Neuronal stem cell (in vitro differentiated cells): ENCODE measurements around the gene KCNC1.

ENCODE experiments used
- DNase-seq: peaks from one replicate; pipeline ENCODE4 v3.0.0-alpha.2; 2013; ENCODE audit warnings: low spot score
- H2AFZ ChIP-seq: one replicate; pipeline ENCODE4 v1.6.1; 2013; ENCODE audit warnings: mild to moderate bottlenecking, low read length, inconsistent platforms
- H2AK5ac ChIP-seq: 2 replicates; pipeline ENCODE4 v1.6.1; 2013; ENCODE audit warnings: low read depth, mild to moderate bottlenecking, inconsistent platforms, low read length, moderate library complexity, mixed read lengths
- H2BK120ac ChIP-seq: 2 replicates; pipeline ENCODE4 v1.6.1; 2013; ENCODE audit warnings: low read depth, mild to moderate bottlenecking, inconsistent platforms, low read length, moderate library complexity, mixed read lengths
- H2BK12ac ChIP-seq: one replicate; pipeline ENCODE4 v1.6.1; 2013; ENCODE audit warnings: low read length, inconsistent platforms
- H2BK15ac ChIP-seq: 2 replicates; pipeline ENCODE4 v1.6.1; 2013; ENCODE audit warnings: mild to moderate bottlenecking, low read length, inconsistent platforms, mixed read lengths
- H2BK5ac ChIP-seq: one replicate; pipeline ENCODE4 v1.6.1; 2013; ENCODE audit warnings: inconsistent platforms, mild to moderate bottlenecking, low read length, moderate library complexity
- H3K14ac ChIP-seq: one replicate; pipeline ENCODE4 v1.6.1; 2013; ENCODE audit warnings: low read length, inconsistent platforms
- H3K18ac ChIP-seq: 2 replicates; pipeline ENCODE4 v1.6.1; 2013; ENCODE audit warnings: low read length, inconsistent platforms
- H3K23ac ChIP-seq: 2 replicates; pipeline ENCODE4 v1.6.1; 2013; ENCODE audit warnings: low read depth, mild to moderate bottlenecking, mixed read lengths, low read length, inconsistent platforms; ENCODE audit not compliant: poor library complexity
- H3K27ac ChIP-seq: replicated peaks from 3 replicates; pipeline ENCODE4 v1.5.1; 2013; ENCODE audit warnings: low read length, inconsistent platforms
- H3K27me3 ChIP-seq, 3 experiments: 2 replicates each; pipeline ENCODE4 v1.6.1; 2013; ENCODE audit warnings: low read length in 3 of 3, mild to moderate bottlenecking in 2 of 3, inconsistent platforms in 1 of 3, low read depth in 1 of 3, mixed read lengths in 1 of 3, moderate library complexity in 1 of 3; ENCODE audit not compliant: control insufficient read depth in 3 of 3, insufficient read depth in 3 of 3
- H3K36me3 ChIP-seq, 2 donors: replicated peaks in 1 of 2; 2 replicates each; pipeline ENCODE4 v1.6.1; 2013; ENCODE audit warnings: low read length in 2 of 2; ENCODE audit not compliant: control insufficient read depth in 2 of 2, insufficient read depth in 2 of 2
- H3K4ac ChIP-seq: 2 replicates; pipeline ENCODE4 v1.6.1; 2013; ENCODE audit warnings: inconsistent platforms, mild to moderate bottlenecking, low read length, moderate library complexity
- H3K4me1 ChIP-seq, 2 donors: 1 replicate in 1 of 2; 2 replicates in 1 of 2; pipeline ENCODE4 v1.6.1; 2013; ENCODE audit warnings: low read length in 2 of 2, low read depth in 1 of 2; ENCODE audit not compliant: control insufficient read depth in 2 of 2, insufficient read depth in 1 of 2
- H3K4me2 ChIP-seq: one replicate; pipeline ENCODE4 v1.6.1; 2013; ENCODE audit warnings: mild to moderate bottlenecking, low read length, inconsistent platforms; ENCODE audit not compliant: insufficient read depth, poor library complexity, severe bottlenecking
- H3K4me3 ChIP-seq, 2 donors: 2 replicates each; pipeline ENCODE4 v1.5.1; 2013; ENCODE audit warnings: low read length in 2 of 2, mild to moderate bottlenecking in 2 of 2, inconsistent platforms in 1 of 2, moderate library complexity in 1 of 2
- H3K79me1 ChIP-seq: one replicate; pipeline ENCODE4 v1.6.1; 2013; ENCODE audit warnings: low read depth, mild to moderate bottlenecking, inconsistent platforms, low read length, moderate library complexity
- H3K9ac ChIP-seq: one replicate; pipeline ENCODE4 v1.6.1; 2013; ENCODE audit warnings: mild to moderate bottlenecking, low read depth, low read length, inconsistent platforms; ENCODE audit not compliant: poor library complexity
- H3K9me3 ChIP-seq, 2 donors: replicated peaks in 1 of 2; 2 replicates each; pipeline versions ENCODE3 to v1.6.1; 2013; ENCODE audit warnings: low read length in 2 of 2, mild to moderate bottlenecking in 2 of 2, inconsistent platforms in 1 of 2, low read depth in 1 of 2, mixed read lengths in 1 of 2, moderate library complexity in 1 of 2; ENCODE audit not compliant: control insufficient read depth in 2 of 2, insufficient read depth in 1 of 2
- H4K8ac ChIP-seq: one replicate; pipeline ENCODE4 v1.6.1; 2013; ENCODE audit warnings: low read depth, mild to moderate bottlenecking, inconsistent platforms, low read length, moderate library complexity
- H4K91ac ChIP-seq: one replicate; pipeline ENCODE4 v1.6.1; 2013; ENCODE audit warnings: low read length, low read depth, mild to moderate bottlenecking, inconsistent platforms; ENCODE audit not compliant: poor library complexity
- WGBS, 2 donors: extraction: QIAGEN DNeasy Blood & Tissue Kit; methylation state at CpG; one replicate each; pipeline ENCODE4 v1.1.7; 2013; ENCODE audit warnings: missing lambda C conversion rate in 2 of 2, mixed read lengths in 1 of 2; ENCODE audit not compliant: insufficient read length in 2 of 2, insufficient replicate concordance in 1 of 2; ENCODE audit errors: extremely low coverage in 2 of 2; 5-methylcytosine and 5-hydroxymethylcytosine counted together

The KCNC1 gene

GRCh38 chr11:17802491-17802890 is 67.9 kb downstream of the KCNC1 start:
- Histone ChIP-seq H3K27me3 (no peaks in the 10 kb centered on the region), H3K9ac (no peak overlapping the region), H3K9me3 (peaks cover 0 to 2% of the 10 kb centered on the region in 2 donors), H2BK15ac (no peak overlapping the region), H3K14ac (no peak overlapping the region), H2BK5ac (no peak overlapping the region), H3K18ac (peak overlapping the region; percentile 25), H4K8ac (no peak overlapping the region), H2AFZ (no peak overlapping the region), H2BK12ac (no peak overlapping the region), H3K27ac (no peak overlapping the region), H3K79me1 (no peaks in the 10 kb centered on the region), H3K4me3 (no peak overlapping the region), H2BK120ac (no peak overlapping the region), H2AK5ac (no peak overlapping the region), H3K4me1 (peaks cover 22 to 28% of the 10 kb centered on the region in 2 donors), H3K4ac (no peak overlapping the region), H4K91ac (no peak overlapping the region), H3K4me2 (no peak overlapping the region), H3K23ac (no peak overlapping the region), H3K36me3 (no peaks in the 10 kb centered on the region)
- WGBS, 2 donors: no CpG with 5 or more reads among the region's 4 CpGs
- no peak for DNase-seq

- H2AK5ac ChIP-seq: no peak overlapping the region
- no CpG with 5 or more reads among the region's 7 CpGs for WGBS, 2 donors
These were observed 69.3 kb downstream of the KCNC1 start for GRCh38 chr11:17803754-17804334.

GRCh38 chr11:17805043-17805442 is 70.5 kb downstream of the KCNC1 start:
- Histone ChIP-seq H3K27ac (no peak overlapping the region), H2BK5ac (no peak overlapping the region), H3K4me2 (no peak overlapping the region), H2AK5ac (peak overlapping the region; percentile 27), H3K9me3 (peaks cover 2 to 3% of the 10 kb centered on the region in 2 donors), H2BK120ac (no peak overlapping the region), H4K91ac (peak overlapping the region; percentile 39), H3K9ac (no peak overlapping the region), H3K4me1 (peaks cover 24 to 29% of the 10 kb centered on the region in 2 donors), H2BK12ac (no peak overlapping the region), H3K14ac (no peak overlapping the region), H3K36me3 (no peaks in the 10 kb centered on the region), H2BK15ac (no peak overlapping the region), H3K27me3 (no peaks in the 10 kb centered on the region), H3K79me1 (no peaks in the 10 kb centered on the region), H3K4ac (no peak overlapping the region), H3K18ac (no peak overlapping the region), H2AFZ (no peak overlapping the region), H3K4me3 (no peak overlapping the region), H3K23ac (no peak overlapping the region), H4K8ac (no peak overlapping the region)
- DNase-seq: no peak
- no CpG with 5 or more reads among the region's 4 CpGs for WGBS, 2 donors

More at GRCh38 chr11:17803754-17804334, 69.3 kb downstream of the KCNC1 start:
- Histone ChIP-seq H3K9ac (no peak overlapping the region), H3K14ac (no peak overlapping the region), H3K36me3 (no peaks in the 10 kb centered on the region), H3K23ac (no peak overlapping the region), H2BK5ac (no peak overlapping the region), H2BK120ac (no peak overlapping the region), H3K4me2 (no peak overlapping the region), H3K4me3 (no peak overlapping the region), H2AFZ (no peak overlapping the region), H3K18ac (no peak overlapping the region), H2BK15ac (no peak overlapping the region), H4K91ac (no peak overlapping the region), H3K4ac (no peak overlapping the region), H3K4me1 (peaks cover 24 to 29% of the 10 kb centered on the region in 2 donors), H3K9me3 (peaks cover 2 to 3% of the 10 kb centered on the region in 2 donors), H3K27ac (no peak overlapping the region), H2BK12ac (no peak overlapping the region), H4K8ac (no peak overlapping the region), H3K27me3 (no peaks in the 10 kb centered on the region), H3K79me1 (no peaks in the 10 kb centered on the region)
- DNase-seq: no peak

- Histone ChIP-seq H3K9ac (no peak overlapping the region), H2AFZ (no peak overlapping the region), H3K14ac (no peak overlapping the region), H3K36me3 (no peaks in the 10 kb centered on the region), H2AK5ac (no peak overlapping the region), H2BK15ac (no peak overlapping the region), H3K4ac (no peak overlapping the region), H4K8ac (no peak overlapping the region), H3K23ac (no peak overlapping the region), H3K27ac (no peak overlapping the region), H2BK12ac (no peak overlapping the region), H3K4me3 (no peak overlapping the region), H3K4me2 (no peak overlapping the region), H3K4me1 (peaks cover 24 to 34% of the 10 kb centered on the region in 2 donors), H4K91ac (no peak overlapping the region), H3K9me3 (peaks cover 0 to 3% of the 10 kb centered on the region in 2 donors), H3K18ac (no peak overlapping the region), H2BK120ac (no peak overlapping the region), H3K79me1 (no peaks in the 10 kb centered on the region), H3K27me3 (no peaks in the 10 kb centered on the region), H2BK5ac (no peak overlapping the region)
- WGBS, 2 donors: no CpG with 5 or more reads among the region's 1 CpG
- DNase-seq: no peak
These were observed 71.3 kb downstream of the KCNC1 start for GRCh38 chr11:17805873-17806272.
